Tibial artery (tissue), 4 donors: Measurements from ENCODE around the gene WDR49.

ENCODE experiments used
- DNase-seq, 2 donors: peaks; one replicate each; pipeline ENCODE4 v3.0.0-alpha.2; 2019
- H3K27ac ChIP-seq, 2 donors: fragments of 200-600 bp; sonication (generic) in 1 of 2; 1 replicate in 1 of 2; 2 replicates in 1 of 2; pipeline ENCODE4 v1.5.1; 2018 to 2019; ENCODE audit warnings: mild to moderate bottlenecking in 1 of 2
- H3K27me3 ChIP-seq, 2 donors: fragments of 200-600 bp; sonication (generic) in 1 of 2; one replicate each; pipeline versions ENCODE4 v1.5.1 to v1.6.0; 2016 to 2019
- H3K36me3 ChIP-seq, 3 donors: fragments of 200-600 bp; sonication (generic) in 2 of 3; one replicate each; pipeline ENCODE4 v1.5.1; 2016 to 2019; ENCODE audit warnings: mild to moderate bottlenecking in 2 of 3
- H3K4me1 ChIP-seq, 4 donors: fragments of 200-600 bp; sonication (generic) in 2 of 4; 1 replicate in 3 of 4; 2 replicates in 1 of 4; pipeline ENCODE4 v1.5.1; 2016 to 2019
- H3K4me3 ChIP-seq, 2 donors: fragments of 200-600 bp; sonication (generic) in 1 of 2; 1 replicate in 1 of 2; 2 replicates in 1 of 2; pipeline ENCODE4 v1.5.1; 2018 to 2019; ENCODE audit warnings: mild to moderate bottlenecking in 2 of 2
- H3K9me3 ChIP-seq, 3 donors: fragments of 200-600 bp; sonication (generic) in 1 of 3; one replicate each; pipeline ENCODE4 v1.5.1; 2016 to 2019
- CTCF ChIP-seq, 2 experiments: fragments of 200-600 bp in 1 of 2; fragments of 450-650 bp in 1 of 2; IDR thresholded peaks; one replicate each; pipeline ENCODE4 v1.5.1; 2017 to 2019; ENCODE audit warnings: antibody characterized with exemption in 2 of 2, mild to moderate bottlenecking in 1 of 2, moderate library complexity in 1 of 2
- intact Hi-C: fragments of 100-400 bp; cut with DNase I; formaldehyde crosslinking; loops from one replicate; pipeline ENCODE4 v1.15.0; 2023; ENCODE audit warnings: low total_unique reads

WDR49 gene

GRCh38 chr3:167483708-167484475 is 169.8 kb downstream of the WDR49 start:
- DNase-seq, result no peak
- no peaks in the 10 kb centered on the region for H3K4me1 ChIP-seq
- intact Hi-C loops, result no loop called here
- no peaks in the 10 kb centered on the region for H3K9me3 ChIP-seq
- no peaks in the 10 kb centered on the region for H3K36me3 ChIP-seq
- no peak overlapping the region for H3K27ac ChIP-seq
- H3K27me3 ChIP-seq, result no peaks in the 10 kb centered on the region
- H3K4me3 ChIP-seq, result no peak overlapping the region
- TF ChIP-seq CTCF (IDR thresholded peaks at IDR 0.05), result no peak

- no peaks in the 10 kb centered on the region for H3K9me3 ChIP-seq
- no peaks in the 10 kb centered on the region for H3K4me1 ChIP-seq
- no peaks in the 10 kb centered on the region for H3K36me3 ChIP-seq
- no peak for TF ChIP-seq CTCF (IDR thresholded peaks at IDR 0.05)
- intact Hi-C loops, result no loop called here
- H3K4me3 ChIP-seq, result no peak overlapping the region
- H3K27me3 ChIP-seq, result no peaks in the 10 kb centered on the region
- no peak overlapping the region for H3K27ac ChIP-seq
- no peak for DNase-seq
These were observed 172.6 kb downstream of the WDR49 start for GRCh38 chr3:167481164-167481563.

- no peak overlapping the region for H3K27ac ChIP-seq
- no peaks in the 10 kb centered on the region for H3K9me3 ChIP-seq
- H3K27me3 ChIP-seq, result no peaks in the 10 kb centered on the region
- no peaks in the 10 kb centered on the region for H3K4me1 ChIP-seq
- no peaks in the 10 kb centered on the region for H3K36me3 ChIP-seq
- intact Hi-C loops, result no loop called here
- no peak overlapping the region for H3K4me3 ChIP-seq
- TF ChIP-seq CTCF (IDR thresholded peaks at IDR 0.05), result no peak
- no peak for DNase-seq
These were observed 173.0 kb downstream of the WDR49 start for GRCh38 chr3:167480748-167481147.

- DNase-seq, result no peak
- H3K27me3 ChIP-seq, result no peaks in the 10 kb centered on the region
- H3K4me3 ChIP-seq, result no peak within 1 kb of the TSS
- no peaks in the 10 kb centered on the region for H3K9me3 ChIP-seq
- H3K36me3 ChIP-seq, result no peaks in the 10 kb centered on the region
- intact Hi-C loops, result no loop called here
- no peaks in the 10 kb centered on the region for H3K4me1 ChIP-seq
- no peak for TF ChIP-seq CTCF (IDR thresholded peaks at IDR 0.05)
- H3K27ac ChIP-seq, result no peak within 1 kb of the TSS
These were observed 179.9 kb downstream of the WDR49 start, which contains the start of gene SERPINI2 for GRCh38 chr3:167473863-167474262. Gene SERPINI2 (minus strand): TSS chr3:167474042. CDS start chr3:167471834, 2,208 bp downstream.

- DNase-seq, result no peak
- Histone ChIP-seq H3K9me3 (no peaks in the 10 kb centered on the region), H3K4me1 (no peaks in the 10 kb centered on the region), H3K4me3 (no peak overlapping the region), H3K27ac (no peak overlapping the region), H3K27me3 (no peaks in the 10 kb centered on the region), H3K36me3 (no peaks in the 10 kb centered on the region)
- TF ChIP-seq CTCF (IDR thresholded peaks at IDR 0.05), result no peak
- intact Hi-C loops, result no loop called here
These were observed 184.4 kb downstream of the WDR49 start for GRCh38 chr3:167469381-167469780.
